IPS DF 6.9 (cell line): ENCODE results near the gene TSR1.
A peak's percentile ranks its signal among the peaks of the same experiment; 100 is the strongest.

Source experiments
- DNase-seq: peaks from one replicate; pipeline ENCODE4 v3.0.0-alpha.2; 2013; ENCODE audit warnings: low read depth, low spot score
- H3K27ac ChIP-seq: one replicate; pipeline ENCODE4 v1.5.1; 2013; ENCODE audit warnings: low read length, control low read depth
- H3K27me3 ChIP-seq: 2 replicates; pipeline ENCODE4 v1.6.1; 2013; ENCODE audit warnings: mild to moderate bottlenecking, low read length; ENCODE audit not compliant: control insufficient read depth, insufficient read depth
- H3K36me3 ChIP-seq: 2 replicates; pipeline ENCODE4 v1.6.1; 2013; ENCODE audit warnings: low read length; ENCODE audit not compliant: control insufficient read depth, insufficient read depth
- H3K4me1 ChIP-seq: 2 replicates; pipeline ENCODE4 v1.6.1; 2013; ENCODE audit warnings: low read length; ENCODE audit not compliant: control insufficient read depth, insufficient read depth
- H3K4me3 ChIP-seq: 2 replicates; pipeline ENCODE4 v1.5.1; 2013; ENCODE audit warnings: mild to moderate bottlenecking, low read length
- H3K9me3 ChIP-seq: 2 replicates; pipeline ENCODE4 v1.6.1; 2013; ENCODE audit warnings: low read length, inconsistent platforms; ENCODE audit not compliant: control insufficient read depth, insufficient read depth
- WGBS: extraction: QIAGEN DNeasy Blood & Tissue Kit; methylation state at CpG from one replicate; pipeline ENCODE4 v1.1.7; 2013; ENCODE audit warnings: mixed read lengths, missing lambda C conversion rate; ENCODE audit not compliant: insufficient read length, insufficient coverage; 5-methylcytosine and 5-hydroxymethylcytosine counted together

Gene TSR1

GRCh38 chr17:2361010-2361760, 24.9 kb upstream of the TSR1 start:
- H3K27ac ChIP-seq: no peak overlapping the region
- H3K27me3 ChIP-seq: no peaks in the 10 kb centered on the region; the same call in 1 of the 2 replicates
- no peak overlapping the region for H3K4me3 ChIP-seq
- H3K9me3 ChIP-seq: no peaks in the 10 kb centered on the region
- DNase-seq: no peak
- peaks cover 3% of the 10 kb centered on the region for H3K4me1 ChIP-seq
- no CpG with 5 or more reads among the region's 21 CpGs for WGBS
- peaks cover 6% of the 10 kb centered on the region; the same call in 1 of the 2 replicates for H3K36me3 ChIP-seq

GRCh38 chr17:2357931-2358434, 21.7 kb upstream of the TSR1 start:
- Histone ChIP-seq H3K4me1 (peaks cover 3% of the 10 kb centered on the region), H3K36me3 (peaks cover 3% of the 10 kb centered on the region; the same call in 1 of the 2 replicates), H3K9me3 (no peaks in the 10 kb centered on the region), H3K4me3 (no peak overlapping the region), H3K27ac (no peak overlapping the region), H3K27me3 (no peaks in the 10 kb centered on the region; the same call in 1 of the 2 replicates)
- no peak for DNase-seq
- WGBS: no CpG with 5 or more reads among the region's 10 CpGs

- peaks cover 5% of the 10 kb centered on the region for H3K4me1 ChIP-seq
- WGBS: no CpG with 5 or more reads among the region's 4 CpGs
- H3K36me3 ChIP-seq: no peaks in the 10 kb centered on the region
These were observed 21.0 kb upstream of the TSR1 start for GRCh38 chr17:2357237-2357636.

GRCh38 chr17:2354311-2354710, 18.1 kb upstream of the TSR1 start:
- no CpG with 5 or more reads among the region's 8 CpGs for WGBS
- Histone ChIP-seq H3K36me3 (no peaks in the 10 kb centered on the region), H3K4me1 (peaks cover 5% of the 10 kb centered on the region), H3K27ac (no peak overlapping the region), H3K9me3 (no peaks in the 10 kb centered on the region), H3K27me3 (no peaks in the 10 kb centered on the region; the same call in 1 of the 2 replicates), H3K4me3 (no peak overlapping the region)
- DNase-seq: no peak

More at GRCh38 chr17:2357237-2357636, 21.0 kb upstream of the TSR1 start:
- no peak overlapping the region for H3K27ac ChIP-seq
- DNase-seq: no peak
- H3K9me3 ChIP-seq: no peaks in the 10 kb centered on the region
- H3K27me3 ChIP-seq: no peaks in the 10 kb centered on the region; the same call in 1 of the 2 replicates
- no peak overlapping the region for H3K4me3 ChIP-seq

- no peaks in the 10 kb centered on the region for H3K9me3 ChIP-seq
- H3K27me3 ChIP-seq: no peaks in the 10 kb centered on the region
- H3K36me3 ChIP-seq: no peaks in the 10 kb centered on the region
- no peak for DNase-seq
- H3K4me3 ChIP-seq: no peak overlapping the region
- peaks cover 5% of the 10 kb centered on the region; the same call in 1 of the 2 replicates for H3K4me1 ChIP-seq
- no peak overlapping the region for H3K27ac ChIP-seq
- no CpG with 5 or more reads among the region's 6 CpGs for WGBS
These were observed 15.0 kb upstream of the TSR1 start for GRCh38 chr17:2351269-2351668.

GRCh38 chr17:2347805-2348685, 11.8 kb upstream of the TSR1 start:
- peak; percentile 92 for DNase-seq
- no CpG with 5 or more reads among the region's 11 CpGs for WGBS

GRCh38 chr17:2346475-2346874, 10.2 kb upstream of the TSR1 start:
- H3K27me3 ChIP-seq: no peaks in the 10 kb centered on the region
- WGBS: no CpG with 5 or more reads among the region's 8 CpGs
- DNase-seq: no peak
- no peak overlapping the region for H3K27ac ChIP-seq
- H3K4me3 ChIP-seq: no peak overlapping the region
- peaks cover 3% of the 10 kb centered on the region; the same call in 1 of the 2 replicates for H3K4me1 ChIP-seq
- H3K36me3 ChIP-seq: no peaks in the 10 kb centered on the region
- H3K9me3 ChIP-seq: no peaks in the 10 kb centered on the region

More at GRCh38 chr17:2347805-2348685, 11.8 kb upstream of the TSR1 start:
- no peaks in the 10 kb centered on the region for H3K27me3 ChIP-seq
- H3K9me3 ChIP-seq: no peaks in the 10 kb centered on the region
- peak overlapping the region; percentile 24 for H3K27ac ChIP-seq
- peaks cover 5% of the 10 kb centered on the region; the same call in 1 of the 2 replicates for H3K4me1 ChIP-seq
- no peak overlapping the region for H3K4me3 ChIP-seq
- H3K36me3 ChIP-seq: no peaks in the 10 kb centered on the region

- DNase-seq: no peak
- H3K36me3 ChIP-seq: no peaks in the 10 kb centered on the region
- no CpG with 5 or more reads among the region's 10 CpGs for WGBS
These were observed 8.3 kb upstream of the TSR1 start for GRCh38 chr17:2344528-2344927.

GRCh38 chr17:2343421-2343820, 7.2 kb upstream of the TSR1 start:
- WGBS: no CpG with 5 or more reads among the region's 5 CpGs
- no peak overlapping the region for H3K4me3 ChIP-seq
- peaks cover 2% of the 10 kb centered on the region; the same call in 1 of the 2 replicates for H3K4me1 ChIP-seq
- no peaks in the 10 kb centered on the region for H3K27me3 ChIP-seq
- no peaks in the 10 kb centered on the region for H3K36me3 ChIP-seq
- H3K9me3 ChIP-seq: no peaks in the 10 kb centered on the region
- no peak for DNase-seq
- no peak overlapping the region for H3K27ac ChIP-seq

More at GRCh38 chr17:2344528-2344927, 8.3 kb upstream of the TSR1 start:
- Histone ChIP-seq H3K9me3 (no peaks in the 10 kb centered on the region), H3K27me3 (no peaks in the 10 kb centered on the region), H3K27ac (no peak overlapping the region), H3K4me1 (peaks cover 3% of the 10 kb centered on the region; the same call in 1 of the 2 replicates), H3K4me3 (no peak overlapping the region)

GRCh38 chr17:2338315-2338657, 2.0 kb upstream of the TSR1 start:
- no peaks in the 10 kb centered on the region for H3K9me3 ChIP-seq
- no peak for DNase-seq
- no peaks in the 10 kb centered on the region for H3K27me3 ChIP-seq
- no peak overlapping the region for H3K27ac ChIP-seq
- H3K4me3 ChIP-seq: peak overlapping the region; percentile 94; the same call in 1 of the 2 replicates
- H3K36me3 ChIP-seq: peaks cover 17% of the 10 kb centered on the region; the same call in 1 of the 2 replicates
- WGBS: no CpG with 5 or more reads among the region's 5 CpGs
- H3K4me1 ChIP-seq: no peaks in the 10 kb centered on the region; the same call in 1 of the 2 replicates
